Lower leg skin (tissue), 3 donors: ENCODE results near the gene ATG9A.

Experiments used
- CTCF ChIP-seq, 3 donors: fragments of 450-650 bp; IDR thresholded peaks; one replicate each; pipeline ENCODE4 v1.5.1; 2016; ENCODE audit warnings: antibody characterized with exemption in 3 of 3, mild to moderate bottlenecking in 3 of 3, moderate library complexity in 2 of 3
- POLR2A ChIP-seq, 2 donors: fragments of 450-650 bp; IDR thresholded peaks; one replicate each; pipeline ENCODE4 v1.6.1; 2016 to 2017; ENCODE audit warnings: antibody characterized with exemption in 2 of 2, mild to moderate bottlenecking in 1 of 2, moderate library complexity in 1 of 2

DNA sequence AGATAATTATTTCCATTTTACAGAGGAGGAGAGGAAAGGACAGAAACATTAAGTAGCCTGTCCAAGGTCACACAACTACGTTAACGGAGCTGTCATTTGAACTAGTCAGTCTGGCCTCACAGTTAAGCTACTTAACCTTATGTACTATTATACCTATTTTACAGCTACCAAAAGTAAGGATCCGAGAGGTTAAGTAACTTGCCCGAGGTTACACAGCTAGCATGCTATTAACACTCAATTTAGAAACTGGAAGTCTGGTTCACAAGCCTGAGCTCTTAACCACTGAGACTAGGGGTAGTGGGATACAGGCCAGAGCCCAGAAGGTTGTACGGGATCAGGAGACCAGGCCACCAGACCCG is 15.3 kb upstream of the ATG9A start:
- TF ChIP-seq CTCF (IDR thresholded peaks at IDR 0.05) (no peak), POLR2A (IDR thresholded peaks at IDR 0.05) (no peak)
